Measurements from ENCODE around the gene NAA60. TPM values are rescaled to one million over a fixed set of nuclear protein-coding genes. Genes with fewer than 3 reads are reported as not detected.

The NAA60 gene
- total and polyA plus RNA-seq, 2 of the 13 experiments (the other 11 are each of a cell fraction or from before 2014, with no cell fraction given): 14.7 to 32.0 TPM

DNA sequence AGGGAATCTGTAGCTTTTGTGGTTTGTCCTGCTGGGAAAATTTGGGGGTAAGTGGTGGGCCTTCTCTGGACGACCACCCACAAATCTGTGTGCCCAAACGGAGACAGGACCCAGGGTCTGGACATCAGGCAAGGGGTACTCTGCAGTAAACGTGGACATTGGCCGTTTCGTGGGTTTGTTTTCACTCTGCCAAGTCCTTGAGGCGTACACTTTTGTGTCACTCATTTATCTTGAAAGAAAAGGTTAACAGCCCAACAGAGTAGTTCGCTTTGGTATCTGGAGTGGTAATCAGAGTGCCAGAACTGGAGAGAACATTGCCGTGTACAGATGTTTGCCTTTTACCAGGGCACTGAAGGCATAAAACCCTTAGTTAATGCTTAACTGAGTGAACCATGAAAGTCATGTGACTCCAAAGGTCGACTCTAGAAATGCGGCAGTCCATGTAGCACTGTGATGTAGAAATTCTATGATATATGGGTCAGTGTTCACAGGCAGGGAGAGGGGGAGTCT is 15.4 kb downstream of the NAA60 start (continued):
- TF ChIP-seq, protein P1, sequence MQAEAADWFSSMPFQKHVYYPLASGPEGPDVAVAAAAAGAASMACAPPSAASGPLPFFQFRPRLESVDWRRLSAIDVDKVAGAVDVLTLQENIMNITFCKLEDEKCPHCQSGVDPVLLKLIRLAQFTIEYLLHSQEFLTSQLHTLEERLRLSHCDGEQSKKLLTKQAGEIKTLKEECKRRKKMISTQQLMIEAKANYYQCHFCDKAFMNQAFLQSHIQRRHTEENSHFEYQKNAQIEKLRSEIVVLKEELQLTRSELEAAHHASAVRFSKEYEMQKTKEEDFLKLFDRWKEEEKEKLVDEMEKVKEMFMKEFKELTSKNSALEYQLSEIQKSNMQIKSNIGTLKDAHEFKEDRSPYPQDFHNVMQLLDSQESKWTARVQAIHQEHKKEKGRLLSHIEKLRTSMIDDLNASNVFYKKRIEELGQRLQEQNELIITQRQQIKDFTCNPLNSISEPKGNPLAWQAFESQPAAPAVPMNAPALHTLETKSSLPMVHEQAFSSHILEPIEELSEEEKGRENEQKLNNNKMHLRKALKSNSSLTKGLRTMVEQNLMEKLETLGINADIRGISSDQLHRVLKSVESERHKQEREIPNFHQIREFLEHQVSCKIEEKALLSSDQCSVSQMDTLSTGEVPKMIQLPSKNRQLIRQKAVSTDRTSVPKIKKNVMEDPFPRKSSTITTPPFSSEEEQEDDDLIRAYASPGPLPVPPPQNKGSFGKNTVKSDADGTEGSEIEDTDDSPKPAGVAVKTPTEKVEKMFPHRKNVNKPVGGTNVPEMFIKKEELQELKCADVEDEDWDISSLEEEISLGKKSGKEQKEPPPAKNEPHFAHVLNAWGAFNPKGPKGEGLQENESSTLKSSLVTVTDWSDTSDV (CRISPR knock-in tag; IDR thresholded peaks at IDR 0.05): no peak
- TF ChIP-seq ZNF34 (CRISPR knock-in tag; IDR thresholded peaks at IDR 0.05; ENCODE audit: borderline replicate concordance) (no peak), TRIM24 (CRISPR knock-in tag; IDR thresholded peaks at IDR 0.05) (no peak), MAFK (conservative IDR thresholded peaks at IDR 0.05 in 1 of 2, IDR thresholded peaks at IDR 0.05 in 1 of 2; ENCODE audit: low read length in 2 of 2) (0 out of 4 replicates have a peak, but pooled peaks of 1 of the 2 experiments have one; percentile 0), ZNF24 (IDR thresholded peaks at IDR 0.05) (0 out of 2 replicates have a peak, but pooled peaks have one; percentile 7), ZFP37 (CRISPR knock-in tag; IDR thresholded peaks at IDR 0.05; ENCODE audit: borderline replicate concordance) (no peak), CCAR2 (optimal IDR thresholded peaks at IDR 0.05; ENCODE audit: low read depth, low read length) (no peak), BHLHE40 (IDR thresholded peaks at IDR 0.05; ENCODE audit: low read length) (peak; percentile 88), ZNF235 (CRISPR knock-in tag; IDR thresholded peaks at IDR 0.05; ENCODE audit: borderline replicate concordance) (no peak), CAMTA2 (CRISPR knock-in tag; IDR thresholded peaks at IDR 0.05; ENCODE audit: borderline replicate concordance) (no peak), PHF5A (CRISPR knock-in tag; IDR thresholded peaks at IDR 0.05; ENCODE audit: low read depth, unreplicated experiment) (no peak), STAT6 (CRISPR knock-in tag; IDR thresholded peaks at IDR 0.05; ENCODE audit: borderline replicate concordance) (no peak), REL (CRISPR knock-in tag; conservative IDR thresholded peaks at IDR 0.05) (no peak), POGZ (CRISPR knock-in tag; IDR thresholded peaks at IDR 0.05) (no peak), FIP1L1 (IDR thresholded peaks at IDR 0.05; ENCODE audit: borderline replicate concordance, insufficient read depth, low read depth, low read length) (no peak), ZZZ3 (CRISPR knock-in tag; IDR thresholded peaks at IDR 0.05; ENCODE audit: borderline replicate concordance) (no peak)
- TF ChIP-seq, protein P2, sequence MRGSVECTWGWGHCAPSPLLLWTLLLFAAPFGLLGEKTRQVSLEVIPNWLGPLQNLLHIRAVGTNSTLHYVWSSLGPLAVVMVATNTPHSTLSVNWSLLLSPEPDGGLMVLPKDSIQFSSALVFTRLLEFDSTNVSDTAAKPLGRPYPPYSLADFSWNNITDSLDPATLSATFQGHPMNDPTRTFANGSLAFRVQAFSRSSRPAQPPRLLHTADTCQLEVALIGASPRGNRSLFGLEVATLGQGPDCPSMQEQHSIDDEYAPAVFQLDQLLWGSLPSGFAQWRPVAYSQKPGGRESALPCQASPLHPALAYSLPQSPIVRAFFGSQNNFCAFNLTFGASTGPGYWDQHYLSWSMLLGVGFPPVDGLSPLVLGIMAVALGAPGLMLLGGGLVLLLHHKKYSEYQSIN (CRISPR knock-in tag; IDR thresholded peaks at IDR 0.05; ENCODE audit: borderline replicate concordance): no peak
- TF ChIP-seq, protein P3, sequence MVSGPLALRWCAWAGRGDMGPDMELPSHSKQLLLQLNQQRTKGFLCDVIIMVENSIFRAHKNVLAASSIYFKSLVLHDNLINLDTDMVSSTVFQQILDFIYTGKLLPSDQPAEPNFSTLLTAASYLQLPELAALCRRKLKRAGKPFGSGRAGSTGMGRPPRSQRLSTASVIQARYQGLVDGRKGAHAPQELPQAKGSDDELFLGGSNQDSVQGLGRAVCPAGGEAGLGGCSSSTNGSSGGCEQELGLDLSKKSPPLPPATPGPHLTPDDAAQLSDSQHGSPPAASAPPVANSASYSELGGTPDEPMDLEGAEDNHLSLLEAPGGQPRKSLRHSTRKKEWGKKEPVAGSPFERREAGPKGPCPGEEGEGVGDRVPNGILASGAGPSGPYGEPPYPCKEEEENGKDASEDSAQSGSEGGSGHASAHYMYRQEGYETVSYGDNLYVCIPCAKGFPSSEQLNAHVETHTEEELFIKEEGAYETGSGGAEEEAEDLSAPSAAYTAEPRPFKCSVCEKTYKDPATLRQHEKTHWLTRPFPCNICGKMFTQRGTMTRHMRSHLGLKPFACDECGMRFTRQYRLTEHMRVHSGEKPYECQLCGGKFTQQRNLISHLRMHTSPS (CRISPR knock-in tag; IDR thresholded peaks at IDR 0.05; ENCODE audit: low read depth): no peak
